ENCODE data around the gene DIP2C.
"Not testable (repeated sequence)": the region's sequence is repeated elsewhere in the genome, so short reads cannot be mapped to it uniquely, and the experiment has no call there.

The DIP2C gene

DNA sequence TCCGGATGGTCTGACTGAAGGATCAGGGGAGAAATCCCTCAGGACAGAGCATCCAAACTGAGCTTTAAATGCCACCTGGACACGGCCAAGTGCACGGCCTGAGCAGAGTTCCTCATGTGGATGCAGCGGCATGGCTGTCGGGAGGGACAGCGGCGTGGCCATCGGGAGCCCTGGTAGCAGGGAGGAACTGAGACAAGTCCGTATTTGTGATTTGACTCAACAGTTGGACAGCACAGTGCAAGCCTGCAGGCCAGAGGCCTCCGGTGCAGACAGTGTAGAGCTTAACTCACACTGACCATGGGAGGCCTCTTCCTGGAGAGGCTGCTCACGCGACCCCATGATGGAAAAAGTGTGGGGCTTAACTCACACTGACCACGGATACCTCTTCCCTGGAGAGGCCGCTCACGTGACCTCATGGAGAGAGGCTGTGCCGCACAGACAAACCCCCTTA lies 207.4 kb downstream of the DIP2C start:
- no peak for DNase-seq (ENCODE audit: low read depth in 2 of 2)

- no peak for DNase-seq (ENCODE audit: low read depth in 2 of 2)
These were observed 207.8 kb downstream of the DIP2C start for GRCh38 chr10:481628-482027.

- no peak for DNase-seq (ENCODE audit: low read depth in 2 of 2)
These were observed 208.4 kb downstream of the DIP2C start for GRCh38 chr10:480928-481552.

DNA sequence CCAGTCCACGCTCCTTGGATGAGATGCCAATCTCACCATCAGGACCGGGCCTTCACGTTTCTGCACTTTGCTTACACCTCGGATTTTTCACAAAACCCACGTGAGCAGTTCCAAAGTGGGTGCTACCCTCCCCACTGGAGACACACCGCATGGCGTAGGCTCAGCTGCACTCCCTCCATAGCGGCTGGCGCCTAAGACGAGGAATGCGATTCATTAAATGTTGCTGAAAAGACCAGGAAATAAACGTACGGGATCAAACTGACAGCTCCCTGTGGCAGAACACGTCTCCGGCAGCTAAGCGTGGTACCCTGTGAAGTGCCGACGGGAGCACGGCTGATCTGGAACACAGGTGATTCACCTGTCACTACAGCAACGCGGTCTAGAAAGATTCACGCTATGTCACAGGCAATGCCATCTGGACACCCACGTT lies 209.0 kb downstream of the DIP2C start:
- DNase-seq (ENCODE audit: low read depth in 2 of 2): no peak

DNA sequence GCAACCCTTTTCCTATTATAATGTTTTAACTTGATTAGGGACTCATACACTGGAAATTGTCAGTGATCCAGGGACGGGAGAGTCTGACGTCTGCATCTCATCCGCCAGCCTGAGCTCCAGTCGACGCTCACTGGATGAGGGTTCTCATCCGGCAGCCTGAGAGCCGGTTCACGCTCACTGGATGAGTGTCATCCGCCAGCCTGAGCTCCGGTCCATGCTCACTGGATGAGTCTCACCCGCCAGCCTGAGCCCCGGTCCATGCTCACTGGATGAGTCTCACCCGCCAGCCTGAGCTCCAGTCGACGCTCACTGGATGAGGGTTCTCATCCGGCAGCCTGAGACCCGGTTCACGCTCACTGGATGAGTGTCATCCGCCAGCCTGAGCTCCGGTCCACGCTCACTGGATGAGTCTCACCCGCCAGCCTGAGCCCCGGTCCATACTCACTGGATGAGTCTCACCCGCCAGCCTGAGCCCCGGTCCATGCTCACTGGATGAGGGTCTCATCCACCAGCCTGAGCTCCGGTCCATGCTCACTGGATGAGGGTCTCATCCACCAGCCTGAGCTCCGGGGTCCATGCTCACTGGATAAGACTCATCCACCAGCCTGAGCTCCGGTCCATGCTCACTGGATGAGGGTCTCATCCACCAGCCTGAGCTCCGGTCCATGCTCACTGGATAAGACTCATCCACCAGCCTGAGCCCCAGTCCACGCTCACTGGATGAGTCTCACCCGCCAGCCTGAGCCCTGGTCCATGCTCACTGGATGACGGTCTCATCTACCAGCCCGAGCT lies 209.6 kb downstream of the DIP2C start:
- not testable (repeated sequence) for DNase-seq (ENCODE audit: low read depth in 2 of 2)

DNA sequence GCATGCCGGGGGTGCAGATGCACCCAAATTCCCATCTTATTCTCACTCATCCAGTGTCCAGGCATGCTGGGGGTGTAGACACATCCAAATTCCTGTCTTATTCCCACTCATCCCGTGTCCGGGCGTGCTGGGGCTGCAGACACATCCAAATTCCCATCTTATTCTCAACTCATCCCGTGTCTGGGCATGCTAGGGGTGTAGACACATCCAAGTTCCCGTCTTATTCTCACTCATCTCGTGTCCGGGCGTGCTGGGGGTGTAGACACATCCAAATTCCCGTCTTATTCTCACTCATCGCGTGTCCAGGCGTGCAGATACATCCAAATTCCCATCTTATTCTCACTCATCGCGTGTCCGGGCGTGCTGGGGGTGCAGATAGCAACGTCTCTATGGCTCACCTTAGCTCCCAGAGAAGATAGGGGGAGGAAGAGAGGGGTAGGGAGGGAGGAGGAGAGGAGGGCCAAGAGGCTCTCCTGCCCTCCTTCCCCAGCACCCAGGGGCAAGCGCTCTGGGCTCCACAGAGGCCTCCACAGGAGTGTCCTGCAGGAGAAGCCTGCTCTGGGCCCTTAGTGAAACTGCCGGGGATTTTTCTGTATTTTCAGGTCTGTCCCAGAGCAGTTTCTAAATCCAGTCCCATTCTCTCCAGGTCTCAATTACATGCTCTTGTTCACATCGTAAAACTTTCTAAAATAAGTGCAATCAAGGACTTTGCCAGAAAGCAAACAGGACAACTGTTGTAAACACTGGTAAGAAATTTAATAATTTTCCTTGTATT lies 210.8 kb downstream of the DIP2C start:
- DNase-seq (ENCODE audit: low read depth in 2 of 2): no peak

- DNase-seq (ENCODE audit: low read depth in 2 of 2): no peak
These were observed 211.8 kb downstream of the DIP2C start for GRCh38 chr10:477620-478019.

- DNase-seq (ENCODE audit: low read depth in 2 of 2): no peak
These were observed 213.1 kb downstream of the DIP2C start for GRCh38 chr10:476455-476780.

DNA sequence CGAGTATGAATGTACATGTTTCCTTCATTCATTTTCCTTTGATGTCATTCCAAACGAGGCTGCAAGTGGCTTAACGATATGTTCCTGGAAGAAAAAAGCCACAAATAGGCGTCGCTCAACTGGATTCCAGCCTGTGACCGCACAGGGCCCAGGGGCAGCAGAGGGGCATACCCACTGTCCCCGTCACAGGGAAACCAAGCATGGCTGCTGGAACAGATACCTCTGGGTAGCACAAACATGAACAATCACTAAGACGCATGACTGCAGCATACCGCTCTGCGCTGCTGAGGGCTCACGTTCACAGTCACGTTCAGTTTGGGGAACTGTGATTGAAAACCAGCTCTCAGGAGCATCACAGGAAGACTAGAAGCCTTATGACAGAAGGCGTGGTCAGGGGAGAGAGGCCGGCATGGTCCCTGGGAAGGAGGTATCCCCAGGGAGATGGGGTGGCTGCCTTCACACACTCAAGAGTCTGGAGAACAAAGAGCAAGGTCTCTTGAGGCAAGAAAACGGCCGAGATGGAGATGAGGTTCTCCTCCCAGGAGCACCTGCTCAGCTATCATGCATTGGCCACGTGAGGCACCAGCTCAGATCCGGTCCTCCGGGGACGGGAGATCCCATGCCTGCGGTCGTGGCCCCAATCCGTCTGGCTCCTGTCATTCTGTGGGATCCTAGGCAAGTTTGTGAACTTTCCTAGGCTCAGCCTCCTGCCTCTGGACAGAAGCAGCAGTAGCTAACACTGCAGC lies 213.6 kb downstream of the DIP2C start:
- no peak for DNase-seq (ENCODE audit: low read depth in 2 of 2)

DNA sequence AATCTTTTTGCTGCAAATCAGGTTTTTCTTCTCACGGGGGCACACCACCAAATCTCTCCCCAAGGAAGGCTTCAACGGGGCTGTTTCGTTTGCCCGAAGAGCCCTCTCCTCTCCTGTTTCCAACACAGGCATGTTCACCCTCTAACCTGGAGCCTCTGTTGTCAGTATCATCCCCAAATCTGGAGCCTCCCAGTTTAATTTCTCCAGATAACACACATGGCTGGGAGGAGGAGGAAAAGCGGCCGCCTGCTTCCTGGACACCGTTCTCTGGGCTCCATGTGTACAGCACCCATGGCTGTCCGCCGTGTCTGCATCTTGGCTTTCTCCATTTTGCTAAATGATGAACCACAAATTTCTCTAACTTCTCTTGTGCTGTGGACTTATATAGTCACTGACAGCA lies 214.5 kb downstream of the DIP2C start:
- no peak for DNase-seq (ENCODE audit: low read depth in 2 of 2)

DNA sequence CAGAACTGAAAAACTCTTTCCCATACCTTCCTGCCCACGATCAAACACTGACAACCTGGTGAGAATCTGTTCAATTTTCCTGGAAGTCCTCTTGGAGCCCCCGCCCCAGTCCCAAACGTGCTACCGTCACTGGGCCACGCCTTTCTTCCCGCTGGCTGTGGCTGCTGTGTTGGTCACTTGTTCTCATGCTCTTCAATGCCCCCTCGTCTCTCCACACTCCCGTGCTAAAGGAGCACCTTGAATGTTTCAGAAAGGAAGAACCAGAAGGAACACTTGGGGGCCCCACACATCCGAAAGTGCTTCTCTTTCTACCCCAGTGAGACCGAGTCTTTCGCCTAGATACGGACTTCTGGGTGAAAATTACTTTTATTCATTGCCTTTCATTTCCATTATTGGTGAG lies 215.1 kb downstream of the DIP2C start:
- no peak for DNase-seq (ENCODE audit: low read depth in 2 of 2)

- no peak for DNase-seq (ENCODE audit: low read depth in 2 of 2)
These were observed 217.1 kb downstream of the DIP2C start for GRCh38 chr10:472241-472910.

- DNase-seq (ENCODE audit: low read depth in 2 of 2): no peak
These were observed 219.0 kb downstream of the DIP2C start for GRCh38 chr10:470339-471003.

DNA sequence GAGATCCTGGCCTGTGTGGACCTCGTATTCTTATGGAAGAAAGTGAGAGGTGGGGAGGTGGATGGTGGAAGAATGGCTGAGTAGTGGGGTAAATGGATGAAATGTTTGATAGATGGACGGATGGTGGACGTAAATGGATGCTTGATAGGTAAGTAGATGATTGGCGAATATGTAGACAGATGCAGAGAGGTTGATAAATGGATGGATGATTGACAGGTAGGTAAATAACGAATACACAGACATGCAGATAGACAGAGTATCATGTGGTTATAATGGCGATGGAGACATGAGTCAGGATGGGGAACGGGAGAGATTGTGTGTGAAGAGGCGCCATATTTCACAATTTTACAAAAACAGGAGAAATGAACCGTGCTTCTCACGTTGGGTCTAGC lies 219.5 kb downstream of the DIP2C start:
- DNase-seq (ENCODE audit: low read depth in 2 of 2): no peak

DNA sequence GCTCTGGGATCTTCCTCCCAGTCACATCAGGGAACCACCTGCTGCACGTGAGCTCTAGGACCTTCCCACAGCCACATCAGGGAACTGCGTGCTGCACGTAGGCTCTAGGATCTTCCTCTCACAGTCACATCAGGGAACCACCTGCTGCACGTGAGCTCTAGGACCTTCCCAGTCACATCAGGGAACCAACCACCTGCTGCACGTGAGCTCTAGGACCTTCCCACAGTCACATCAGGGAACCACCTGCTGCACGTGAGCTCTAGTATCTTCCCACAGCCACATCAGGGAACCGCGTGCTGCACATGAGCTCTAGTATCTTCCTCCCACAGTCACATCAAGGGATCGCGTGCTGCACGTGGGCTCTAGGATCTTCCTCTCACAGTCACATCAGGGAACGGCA lies 229.7 kb downstream of the DIP2C start:
- DNase-seq (ENCODE audit: low read depth in 2 of 2): no peak

- no peak for DNase-seq (ENCODE audit: low read depth in 2 of 2)
These were observed 231.0 kb downstream of the DIP2C start for GRCh38 chr10:458421-458851.

GRCh38 chr10:456486-456885 lies 233.0 kb downstream of the DIP2C start:
- no peak for DNase-seq (ENCODE audit: low read depth in 2 of 2)

DNA sequence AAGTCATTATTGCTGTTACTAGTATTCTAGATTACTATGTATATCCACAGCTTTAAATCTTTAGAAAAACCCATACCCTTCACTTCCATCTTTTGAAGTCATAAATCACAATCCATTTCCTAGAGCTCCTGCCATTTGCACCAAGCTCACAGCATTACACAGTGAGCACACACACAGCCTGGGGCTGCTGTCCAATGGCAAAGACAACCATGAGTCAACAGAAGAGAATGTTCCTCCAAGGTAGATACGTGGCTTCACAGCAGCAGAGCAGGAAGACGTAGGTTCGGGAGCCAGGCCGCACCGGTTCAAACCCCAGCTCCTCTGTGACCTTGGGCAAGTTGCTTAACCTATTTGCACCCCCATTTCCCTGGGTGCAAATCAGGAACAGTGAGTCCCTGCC lies 234.6 kb downstream of the DIP2C start:
- DNase-seq (ENCODE audit: low read depth in 2 of 2): no peak

DNA sequence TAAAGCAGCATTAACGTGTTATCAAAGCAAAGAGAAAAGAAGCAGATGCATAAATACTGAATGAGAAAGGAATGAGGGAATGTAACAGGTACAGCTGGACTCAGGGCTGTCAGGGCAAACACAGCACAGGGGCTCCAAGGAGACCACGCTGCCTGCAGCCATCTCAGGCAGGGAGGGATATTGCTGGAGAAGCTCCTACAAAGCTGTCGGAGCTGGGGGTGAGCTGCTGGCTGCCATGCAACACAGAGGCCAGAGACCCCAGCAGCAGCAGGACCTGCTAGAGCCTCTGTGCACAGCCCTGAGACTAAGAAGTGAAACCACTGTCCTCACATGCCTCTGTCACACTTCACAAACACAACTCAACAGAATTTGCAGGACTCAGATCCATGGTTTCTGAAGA lies 235.8 kb downstream of the DIP2C start:
- DNase-seq (ENCODE audit: low read depth in 2 of 2): no peak

- no peak for DNase-seq (ENCODE audit: low read depth in 2 of 2)
These were observed 236.7 kb downstream of the DIP2C start for GRCh38 chr10:452512-453426.
